Measurements from ENCODE around the gene BMPR1A. TPM values are rescaled to one million over a fixed set of nuclear protein-coding genes. Genes with fewer than 3 reads are reported as not detected.

The BMPR1A gene
- total and polyA plus RNA-seq, 9 of the 15 experiments (the other 6 are each of a cell fraction or from before 2014, with no cell fraction given) = 1.6 to 17.5 (median 9.1) TPM

DNA sequence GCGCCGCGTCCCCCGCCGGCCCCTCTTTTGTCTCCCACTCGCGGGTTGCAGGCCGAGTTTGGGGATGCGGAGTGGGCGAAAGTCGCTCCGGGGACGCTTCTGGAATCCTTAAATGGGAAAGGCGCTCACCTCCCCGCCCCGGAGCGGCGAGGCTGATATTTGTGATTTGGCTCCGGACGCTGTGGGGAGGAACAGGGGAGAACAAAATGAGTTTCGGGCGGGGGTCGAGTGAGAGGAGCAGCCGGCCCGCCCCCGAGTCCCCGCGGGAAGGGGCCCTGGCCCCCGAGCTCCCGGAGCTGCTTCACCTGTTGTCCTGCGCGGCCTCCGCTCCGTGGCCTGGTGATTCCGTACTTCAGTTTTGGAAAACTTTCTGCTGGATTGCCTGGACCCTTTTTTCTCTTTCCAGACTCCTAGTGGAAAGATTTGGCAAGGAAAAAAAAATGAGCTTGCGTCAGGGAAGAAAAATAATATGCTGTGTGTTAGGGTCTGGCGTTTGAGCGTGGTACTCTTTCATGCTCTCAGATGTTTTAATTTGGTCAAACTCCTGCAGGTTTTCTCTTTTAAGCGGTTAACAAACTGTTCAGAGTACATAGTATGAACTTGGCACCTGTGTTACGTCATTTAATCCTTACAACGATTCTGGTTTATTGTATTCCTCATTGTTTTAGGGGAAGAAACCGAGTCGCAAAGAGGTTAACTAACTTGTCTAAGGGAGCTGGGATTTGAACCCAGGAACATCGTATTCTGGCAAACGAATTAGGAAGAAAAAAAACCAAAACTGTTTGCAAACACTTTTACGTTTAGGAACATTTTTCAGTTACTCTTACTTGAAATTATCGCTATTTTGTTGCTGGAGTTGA, 924 bp downstream of the BMPR1A start (continued):
- TF ChIP-seq, protein P1, sequence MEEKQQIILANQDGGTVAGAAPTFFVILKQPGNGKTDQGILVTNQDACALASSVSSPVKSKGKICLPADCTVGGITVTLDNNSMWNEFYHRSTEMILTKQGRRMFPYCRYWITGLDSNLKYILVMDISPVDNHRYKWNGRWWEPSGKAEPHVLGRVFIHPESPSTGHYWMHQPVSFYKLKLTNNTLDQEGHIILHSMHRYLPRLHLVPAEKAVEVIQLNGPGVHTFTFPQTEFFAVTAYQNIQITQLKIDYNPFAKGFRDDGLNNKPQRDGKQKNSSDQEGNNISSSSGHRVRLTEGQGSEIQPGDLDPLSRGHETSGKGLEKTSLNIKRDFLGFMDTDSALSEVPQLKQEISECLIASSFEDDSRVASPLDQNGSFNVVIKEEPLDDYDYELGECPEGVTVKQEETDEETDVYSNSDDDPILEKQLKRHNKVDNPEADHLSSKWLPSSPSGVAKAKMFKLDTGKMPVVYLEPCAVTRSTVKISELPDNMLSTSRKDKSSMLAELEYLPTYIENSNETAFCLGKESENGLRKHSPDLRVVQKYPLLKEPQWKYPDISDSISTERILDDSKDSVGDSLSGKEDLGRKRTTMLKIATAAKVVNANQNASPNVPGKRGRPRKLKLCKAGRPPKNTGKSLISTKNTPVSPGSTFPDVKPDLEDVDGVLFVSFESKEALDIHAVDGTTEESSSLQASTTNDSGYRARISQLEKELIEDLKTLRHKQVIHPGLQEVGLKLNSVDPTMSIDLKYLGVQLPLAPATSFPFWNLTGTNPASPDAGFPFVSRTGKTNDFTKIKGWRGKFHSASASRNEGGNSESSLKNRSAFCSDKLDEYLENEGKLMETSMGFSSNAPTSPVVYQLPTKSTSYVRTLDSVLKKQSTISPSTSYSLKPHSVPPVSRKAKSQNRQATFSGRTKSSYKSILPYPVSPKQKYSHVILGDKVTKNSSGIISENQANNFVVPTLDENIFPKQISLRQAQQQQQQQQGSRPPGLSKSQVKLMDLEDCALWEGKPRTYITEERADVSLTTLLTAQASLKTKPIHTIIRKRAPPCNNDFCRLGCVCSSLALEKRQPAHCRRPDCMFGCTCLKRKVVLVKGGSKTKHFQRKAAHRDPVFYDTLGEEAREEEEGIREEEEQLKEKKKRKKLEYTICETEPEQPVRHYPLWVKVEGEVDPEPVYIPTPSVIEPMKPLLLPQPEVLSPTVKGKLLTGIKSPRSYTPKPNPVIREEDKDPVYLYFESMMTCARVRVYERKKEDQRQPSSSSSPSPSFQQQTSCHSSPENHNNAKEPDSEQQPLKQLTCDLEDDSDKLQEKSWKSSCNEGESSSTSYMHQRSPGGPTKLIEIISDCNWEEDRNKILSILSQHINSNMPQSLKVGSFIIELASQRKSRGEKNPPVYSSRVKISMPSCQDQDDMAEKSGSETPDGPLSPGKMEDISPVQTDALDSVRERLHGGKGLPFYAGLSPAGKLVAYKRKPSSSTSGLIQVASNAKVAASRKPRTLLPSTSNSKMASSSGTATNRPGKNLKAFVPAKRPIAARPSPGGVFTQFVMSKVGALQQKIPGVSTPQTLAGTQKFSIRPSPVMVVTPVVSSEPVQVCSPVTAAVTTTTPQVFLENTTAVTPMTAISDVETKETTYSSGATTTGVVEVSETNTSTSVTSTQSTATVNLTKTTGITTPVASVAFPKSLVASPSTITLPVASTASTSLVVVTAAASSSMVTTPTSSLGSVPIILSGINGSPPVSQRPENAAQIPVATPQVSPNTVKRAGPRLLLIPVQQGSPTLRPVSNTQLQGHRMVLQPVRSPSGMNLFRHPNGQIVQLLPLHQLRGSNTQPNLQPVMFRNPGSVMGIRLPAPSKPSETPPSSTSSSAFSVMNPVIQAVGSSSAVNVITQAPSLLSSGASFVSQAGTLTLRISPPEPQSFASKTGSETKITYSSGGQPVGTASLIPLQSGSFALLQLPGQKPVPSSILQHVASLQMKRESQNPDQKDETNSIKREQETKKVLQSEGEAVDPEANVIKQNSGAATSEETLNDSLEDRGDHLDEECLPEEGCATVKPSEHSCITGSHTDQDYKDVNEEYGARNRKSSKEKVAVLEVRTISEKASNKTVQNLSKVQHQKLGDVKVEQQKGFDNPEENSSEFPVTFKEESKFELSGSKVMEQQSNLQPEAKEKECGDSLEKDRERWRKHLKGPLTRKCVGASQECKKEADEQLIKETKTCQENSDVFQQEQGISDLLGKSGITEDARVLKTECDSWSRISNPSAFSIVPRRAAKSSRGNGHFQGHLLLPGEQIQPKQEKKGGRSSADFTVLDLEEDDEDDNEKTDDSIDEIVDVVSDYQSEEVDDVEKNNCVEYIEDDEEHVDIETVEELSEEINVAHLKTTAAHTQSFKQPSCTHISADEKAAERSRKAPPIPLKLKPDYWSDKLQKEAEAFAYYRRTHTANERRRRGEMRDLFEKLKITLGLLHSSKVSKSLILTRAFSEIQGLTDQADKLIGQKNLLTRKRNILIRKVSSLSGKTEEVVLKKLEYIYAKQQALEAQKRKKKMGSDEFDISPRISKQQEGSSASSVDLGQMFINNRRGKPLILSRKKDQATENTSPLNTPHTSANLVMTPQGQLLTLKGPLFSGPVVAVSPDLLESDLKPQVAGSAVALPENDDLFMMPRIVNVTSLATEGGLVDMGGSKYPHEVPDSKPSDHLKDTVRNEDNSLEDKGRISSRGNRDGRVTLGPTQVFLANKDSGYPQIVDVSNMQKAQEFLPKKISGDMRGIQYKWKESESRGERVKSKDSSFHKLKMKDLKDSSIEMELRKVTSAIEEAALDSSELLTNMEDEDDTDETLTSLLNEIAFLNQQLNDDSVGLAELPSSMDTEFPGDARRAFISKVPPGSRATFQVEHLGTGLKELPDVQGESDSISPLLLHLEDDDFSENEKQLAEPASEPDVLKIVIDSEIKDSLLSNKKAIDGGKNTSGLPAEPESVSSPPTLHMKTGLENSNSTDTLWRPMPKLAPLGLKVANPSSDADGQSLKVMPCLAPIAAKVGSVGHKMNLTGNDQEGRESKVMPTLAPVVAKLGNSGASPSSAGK (IDR thresholded peaks at IDR 0.05) = no peak
- TF ChIP-seq, protein P2, sequence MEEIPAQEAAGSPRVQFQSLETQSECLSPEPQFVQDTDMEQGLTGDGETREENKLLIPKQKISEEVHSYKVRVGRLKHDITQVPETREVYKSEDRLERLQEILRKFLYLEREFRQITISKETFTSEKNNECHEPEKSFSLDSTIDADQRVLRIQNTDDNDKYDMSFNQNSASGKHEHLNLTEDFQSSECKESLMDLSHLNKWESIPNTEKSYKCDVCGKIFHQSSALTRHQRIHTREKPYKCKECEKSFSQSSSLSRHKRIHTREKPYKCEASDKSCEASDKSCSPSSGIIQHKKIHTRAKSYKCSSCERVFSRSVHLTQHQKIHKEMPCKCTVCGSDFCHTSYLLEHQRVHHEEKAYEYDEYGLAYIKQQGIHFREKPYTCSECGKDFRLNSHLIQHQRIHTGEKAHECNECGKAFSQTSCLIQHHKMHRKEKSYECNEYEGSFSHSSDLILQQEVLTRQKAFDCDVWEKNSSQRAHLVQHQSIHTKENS (CRISPR knock-in tag; IDR thresholded peaks at IDR 0.05) = no peak
- TF ChIP-seq, protein P3, sequence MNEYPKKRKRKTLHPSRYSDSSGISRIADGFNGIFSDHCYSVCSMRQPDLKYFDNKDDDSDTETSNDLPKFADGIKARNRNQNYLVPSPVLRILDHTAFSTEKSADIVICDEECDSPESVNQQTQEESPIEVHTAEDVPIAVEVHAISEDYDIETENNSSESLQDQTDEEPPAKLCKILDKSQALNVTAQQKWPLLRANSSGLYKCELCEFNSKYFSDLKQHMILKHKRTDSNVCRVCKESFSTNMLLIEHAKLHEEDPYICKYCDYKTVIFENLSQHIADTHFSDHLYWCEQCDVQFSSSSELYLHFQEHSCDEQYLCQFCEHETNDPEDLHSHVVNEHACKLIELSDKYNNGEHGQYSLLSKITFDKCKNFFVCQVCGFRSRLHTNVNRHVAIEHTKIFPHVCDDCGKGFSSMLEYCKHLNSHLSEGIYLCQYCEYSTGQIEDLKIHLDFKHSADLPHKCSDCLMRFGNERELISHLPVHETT (CRISPR knock-in tag; conservative IDR thresholded peaks at IDR 0.05 in 1 of 2, IDR thresholded peaks at IDR 0.05 in 1 of 2) = no peak
- no peak for TF ChIP-seq CBX1 (IDR thresholded peaks at IDR 0.05; ENCODE audit: low read depth)
- TF ChIP-seq MCM3 (IDR thresholded peaks at IDR 0.05) = no peak
- TF ChIP-seq ESRRA (IDR thresholded peaks at IDR 0.05; ENCODE audit: borderline replicate concordance, low read depth) = no peak
- no peak for TF ChIP-seq CEBPG (CRISPR knock-in tag; IDR thresholded peaks at IDR 0.05)
- 0 out of 4 replicates have a peak, but pooled peaks of 1 of the 2 experiments have one; percentile 43 for TF ChIP-seq CEBPG (tag; conservative IDR thresholded peaks at IDR 0.05 in 1 of 2, IDR thresholded peaks at IDR 0.05 in 1 of 2)
- TF ChIP-seq ZNF778 (CRISPR knock-in tag; IDR thresholded peaks at IDR 0.05) = no peak
- no peak for TF ChIP-seq SRSF7 (optimal IDR thresholded peaks at IDR 0.05; ENCODE audit: low read depth, low read length)
- TF ChIP-seq GABPB2 (CRISPR knock-in tag; conservative IDR thresholded peaks at IDR 0.05) = no peak

Measured in K562 (cell line).